Measurements from ENCODE around the gene OTP. TPM values are rescaled to one million over a fixed set of nuclear protein-coding genes. Genes with fewer than 3 reads are reported as not detected.
"Not testable (repeated sequence)": the region's sequence is repeated elsewhere in the genome, so short reads cannot be mapped to it uniquely, and the experiment has no call there.

The OTP gene
- total and polyA plus RNA-seq, 2 experiments from 2014 or later, result not detected

GRCh38 chr5:77621440-77621839, 17.1 kb downstream of the OTP start:
- no peak overlapping the region for H2AFZ ChIP-seq
- H3K4me1 ChIP-seq (ENCODE audit: insufficient read depth), result no peaks in the 10 kb centered on the region
- no peak overlapping the region for H3K27ac ChIP-seq
- H3K79me2 ChIP-seq, result no peaks in the 10 kb centered on the region
- H3K36me3 ChIP-seq (replicated peaks; ENCODE audit: insufficient read depth, low read depth), result no peaks in the 10 kb centered on the region
- no peaks in the 10 kb centered on the region for H4K20me1 ChIP-seq (ENCODE audit: insufficient read depth, poor library complexity, severe bottlenecking)
- peaks cover 59% of the 10 kb centered on the region for H3K27me3 ChIP-seq
- no peaks in the 10 kb centered on the region for H3K9me2 ChIP-seq (replicated peaks; ENCODE audit: insufficient read depth)
- no peaks in the 10 kb centered on the region for H3K9me3 ChIP-seq (ENCODE audit: low read depth)
- TF ChIP-seq EZH2 (IDR thresholded peaks at IDR 0.05; ENCODE audit: borderline replicate concordance), result no peak
- no peak for TF ChIP-seq EZH2phosphoT487 (IDR thresholded peaks at IDR 0.05; ENCODE audit: low read depth, severe bottlenecking, unreplicated experiment)
- TF ChIP-seq CTCF (IDR thresholded peaks at IDR 0.05; ENCODE audit: poor library complexity), result no peak
- H3K4me3 ChIP-seq, result no peak overlapping the region
- 89% methylated on average over 5 of the region's 5 CpGs for WGBS (ENCODE audit: low lambda C conversion rate, missing lambda C conversion rate)
- no peak overlapping the region for H3K4me2 ChIP-seq
- no peak for DNase-seq (ENCODE audit: low spot score)

- H3K27me3 ChIP-seq, result peaks cover 49% of the 10 kb centered on the region
- H3K27ac ChIP-seq, result no peak overlapping the region
- H3K4me2 ChIP-seq, result no peak overlapping the region
- H3K9me2 ChIP-seq (replicated peaks; ENCODE audit: insufficient read depth), result no peaks in the 10 kb centered on the region
- H3K4me1 ChIP-seq (ENCODE audit: insufficient read depth), result no peaks in the 10 kb centered on the region
- 25% methylated on average over 4 of the region's 4 CpGs for WGBS (ENCODE audit: low lambda C conversion rate, missing lambda C conversion rate)
- H4K20me1 ChIP-seq (ENCODE audit: insufficient read depth, poor library complexity, severe bottlenecking), result no peaks in the 10 kb centered on the region
- no peak overlapping the region for H2AFZ ChIP-seq
- H3K79me2 ChIP-seq, result no peaks in the 10 kb centered on the region
- DNase-seq (ENCODE audit: low spot score), result peak; percentile 67
- no peak overlapping the region for H3K4me3 ChIP-seq
- no peak for TF ChIP-seq CTCF (IDR thresholded peaks at IDR 0.05; ENCODE audit: poor library complexity)
- TF ChIP-seq EZH2 (IDR thresholded peaks at IDR 0.05; ENCODE audit: borderline replicate concordance), result no peak
- TF ChIP-seq EZH2phosphoT487 (IDR thresholded peaks at IDR 0.05; ENCODE audit: low read depth, severe bottlenecking, unreplicated experiment), result no peak
- no peaks in the 10 kb centered on the region for H3K9me3 ChIP-seq (ENCODE audit: low read depth)
- no peaks in the 10 kb centered on the region for H3K36me3 ChIP-seq (replicated peaks; ENCODE audit: insufficient read depth, low read depth)
Measured at GRCh38 chr5:77620405-77620804, 18.1 kb downstream of the OTP start.

GRCh38 chr5:77616920-77617319, 21.6 kb downstream of the OTP start:
- no peaks in the 10 kb centered on the region for H3K9me3 ChIP-seq (ENCODE audit: low read depth)
- H2AFZ ChIP-seq, result no peak overlapping the region
- WGBS (ENCODE audit: low lambda C conversion rate, missing lambda C conversion rate), result 77% methylated on average over 2 of the region's 2 CpGs
- no peaks in the 10 kb centered on the region for H3K9me2 ChIP-seq (replicated peaks; ENCODE audit: insufficient read depth)
- H3K4me1 ChIP-seq (ENCODE audit: insufficient read depth), result no peaks in the 10 kb centered on the region
- H3K79me2 ChIP-seq, result no peaks in the 10 kb centered on the region
- DNase-seq (ENCODE audit: low spot score), result no peak
- H3K27me3 ChIP-seq, result peaks cover 15% of the 10 kb centered on the region
- no peaks in the 10 kb centered on the region for H3K36me3 ChIP-seq (replicated peaks; ENCODE audit: insufficient read depth, low read depth)
- TF ChIP-seq CTCF (IDR thresholded peaks at IDR 0.05; ENCODE audit: poor library complexity) (no peak), EZH2 (IDR thresholded peaks at IDR 0.05; ENCODE audit: borderline replicate concordance) (no peak), EZH2phosphoT487 (IDR thresholded peaks at IDR 0.05; ENCODE audit: low read depth, severe bottlenecking, unreplicated experiment) (no peak)
- no peaks in the 10 kb centered on the region for H4K20me1 ChIP-seq (ENCODE audit: insufficient read depth, poor library complexity, severe bottlenecking)
- no peak overlapping the region for H3K27ac ChIP-seq
- H3K4me2 ChIP-seq, result no peak overlapping the region
- no peak overlapping the region for H3K4me3 ChIP-seq

GRCh38 chr5:77608927-77609326, 29.6 kb downstream of the OTP start:
- not testable (repeated sequence) for H3K9me2 ChIP-seq (replicated peaks; ENCODE audit: insufficient read depth); H3K36me3 ChIP-seq (replicated peaks; ENCODE audit: insufficient read depth, low read depth); H3K27me3 ChIP-seq; DNase-seq (ENCODE audit: low spot score); H3K4me1 ChIP-seq (ENCODE audit: insufficient read depth); H2AFZ ChIP-seq; H3K27ac ChIP-seq; H3K79me2 ChIP-seq; H3K4me2 ChIP-seq; H4K20me1 ChIP-seq (ENCODE audit: insufficient read depth, poor library complexity, severe bottlenecking); H3K4me3 ChIP-seq; H3K9me3 ChIP-seq (ENCODE audit: low read depth)
- 94% methylated on average over 12 of the region's 15 CpGs for WGBS (ENCODE audit: low lambda C conversion rate, missing lambda C conversion rate)

Measured in hepatocyte (in vitro differentiated cells).